Erythroblast (primary cell): ENCODE results near the gene KIN.

ENCODE experiments used
- GATA1 ChIP-seq: IDR thresholded peaks from 2 replicates; pipeline ENCODE4 v1.6.1; 2011; ENCODE audit warnings: low read depth, mild to moderate bottlenecking, control low read depth, low read length, moderate library complexity
- POLR2A ChIP-seq: IDR thresholded peaks from 2 replicates; pipeline ENCODE4 v1.6.1; 2011; ENCODE audit warnings: mild to moderate bottlenecking, low read length

DNA sequence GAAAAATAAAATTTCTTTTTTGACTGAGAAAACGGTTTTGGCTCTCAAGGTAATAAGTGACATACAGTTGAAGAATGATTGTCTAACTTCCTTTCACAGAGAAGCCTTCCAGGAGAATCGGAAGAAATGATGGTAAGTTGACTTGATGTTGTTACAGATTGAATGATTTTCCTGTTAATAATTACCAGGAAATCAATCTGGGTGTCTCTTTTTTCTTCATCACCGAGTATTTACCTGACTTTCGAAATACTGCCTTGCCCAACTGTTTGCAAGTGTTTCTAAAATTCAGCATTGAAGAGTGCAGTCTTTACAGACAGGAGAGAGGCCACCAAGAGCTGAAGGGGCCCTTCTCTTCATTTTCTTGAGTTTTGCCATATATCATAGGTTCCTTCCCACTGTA, 80.7 kb downstream of the KIN start:
- TF ChIP-seq POLR2A (no peak), GATA1 (no peak)
